NCI-H446 treated with DMSO at 0.1 percent for 48 hours (cell line): Measurements from ENCODE around the gene CBS.
"Not testable (repeated sequence)": the region's sequence is repeated elsewhere in the genome, so short reads cannot be mapped to it uniquely, and the experiment has no call there.

Experiments
- DNase-seq: peaks from one replicate; lab custom pipeline; 2025; lab: John Stamatoyannopoulos, UW

The CBS gene

DNA sequence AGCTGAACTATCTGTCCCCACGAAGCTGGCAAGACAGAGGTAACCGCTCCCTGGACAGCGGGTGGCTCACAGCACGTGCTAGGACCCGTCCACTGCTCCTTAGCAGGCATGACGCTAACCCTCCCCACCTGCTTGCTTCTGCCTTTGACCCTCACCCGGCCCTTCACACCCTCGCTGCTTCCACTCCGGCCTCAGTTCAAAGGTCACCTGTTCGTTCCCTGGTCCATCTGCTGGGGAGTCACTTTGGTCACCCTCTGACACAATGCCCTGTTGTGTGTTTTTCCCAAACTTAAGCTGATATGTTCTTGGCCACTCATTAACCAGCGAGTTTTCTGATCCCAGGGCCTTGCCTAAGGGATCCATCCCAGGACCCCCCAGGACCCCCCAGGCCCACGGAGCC, 7.6 kb downstream of the CBS start:
- DNase-seq: not testable (repeated sequence)

DNA sequence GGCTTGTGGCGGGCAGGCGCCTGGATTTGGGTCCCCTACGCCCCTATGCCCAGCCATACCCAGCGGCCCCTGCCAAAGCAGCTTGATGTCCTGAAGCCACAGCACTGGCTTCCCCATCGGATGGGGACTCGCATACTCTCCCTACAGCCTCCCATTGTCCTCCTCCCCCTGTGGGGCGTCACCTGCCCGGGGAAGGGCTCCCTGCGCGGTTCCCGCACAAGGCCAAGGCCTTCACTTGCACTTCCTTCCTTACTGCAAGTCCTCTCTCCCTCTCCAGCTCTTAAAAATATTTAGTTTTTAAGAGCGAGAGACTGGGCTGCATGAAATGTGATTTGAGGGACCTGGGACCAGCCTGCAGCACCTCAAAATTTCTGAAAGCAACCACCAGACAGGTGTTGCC, 8.9 kb downstream of the CBS start:
- not testable (repeated sequence) for DNase-seq

DNA sequence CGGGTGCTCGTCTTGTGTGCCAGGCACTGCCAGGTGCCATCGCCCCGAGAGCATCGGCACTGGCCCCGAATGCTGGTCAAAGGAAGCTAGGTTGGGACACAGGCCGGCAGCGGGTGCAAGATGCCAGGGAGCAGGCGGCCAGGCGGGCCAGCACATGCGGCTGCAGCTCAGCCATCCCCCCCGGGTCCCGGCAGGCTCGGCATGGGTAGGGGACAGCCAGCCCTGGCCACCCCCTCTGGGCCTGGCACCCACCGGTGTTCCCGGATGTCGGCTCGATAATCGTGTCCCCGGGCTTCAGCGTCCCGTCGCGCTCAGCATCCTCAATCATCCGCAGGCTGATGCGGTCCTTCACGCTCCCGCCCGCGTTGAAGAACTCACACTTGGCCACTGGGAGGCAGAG, 9.6 kb downstream of the CBS start:
- not testable (repeated sequence) for DNase-seq

DNA sequence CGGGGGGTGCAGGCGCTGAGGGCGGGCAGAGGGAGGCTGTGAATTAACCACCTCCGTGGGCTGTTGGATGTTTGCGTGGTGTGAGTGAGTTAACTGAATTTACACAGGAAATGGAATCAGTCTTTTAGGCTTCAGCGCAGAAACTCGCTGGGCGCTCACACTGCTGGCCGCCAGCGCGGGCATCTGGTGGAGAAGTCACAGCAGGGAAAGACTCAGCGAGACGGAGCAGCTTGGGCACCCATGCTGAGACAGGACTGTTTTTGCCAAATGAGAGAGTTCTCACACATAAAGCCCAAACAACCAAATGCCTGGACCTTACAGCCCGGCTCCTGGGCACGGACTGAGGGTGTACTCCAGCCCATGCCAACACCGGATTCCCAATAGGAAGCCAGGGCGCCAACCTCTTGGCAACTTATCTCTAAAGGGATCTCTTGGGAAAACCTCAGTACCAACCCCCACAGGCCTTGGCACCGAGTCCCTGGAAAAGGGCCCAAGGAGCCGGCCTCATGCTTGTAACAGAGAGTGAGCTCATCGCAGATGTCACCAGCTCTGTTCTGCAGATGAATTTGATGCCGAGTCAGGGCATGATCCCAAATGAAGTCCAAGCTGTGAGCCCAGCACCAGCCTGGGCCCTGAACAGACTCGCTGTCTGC, 11.2 kb downstream of the CBS start:
- DNase-seq: not testable (repeated sequence)

DNA sequence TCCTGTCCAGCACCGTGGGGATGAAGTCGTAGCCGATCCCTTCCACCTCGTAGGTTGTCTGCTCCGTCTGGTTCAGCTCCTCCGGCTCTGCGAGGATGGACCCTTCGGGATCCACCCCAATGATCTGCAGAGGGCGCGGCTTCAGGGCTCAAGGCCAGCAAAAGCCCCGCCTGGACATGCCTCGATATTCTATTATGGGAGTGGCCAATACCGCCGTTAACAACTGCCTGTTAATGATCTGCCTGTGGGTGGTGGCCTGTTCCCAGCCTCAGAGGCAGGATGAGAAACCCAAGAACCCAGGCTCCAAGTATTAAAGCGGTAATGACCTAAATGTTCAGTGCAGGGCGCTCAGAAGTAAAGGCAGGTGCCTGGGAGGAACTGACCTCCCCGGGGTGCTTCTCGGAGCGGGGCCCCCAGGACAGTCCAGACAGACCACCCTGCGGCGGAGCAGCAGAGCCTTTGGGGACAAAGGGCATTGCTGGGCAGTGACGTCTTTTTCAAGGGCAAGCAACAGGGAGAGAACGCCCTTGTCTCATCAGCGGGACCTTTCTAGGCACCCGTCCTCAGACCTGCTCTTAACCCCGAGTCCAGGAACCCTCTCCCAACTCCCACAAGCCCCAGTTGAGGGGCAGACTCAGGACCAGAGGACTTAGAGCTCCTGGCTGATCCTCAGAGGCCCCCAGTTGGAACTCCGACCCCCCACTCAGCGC, 12.5 kb downstream of the CBS start:
- not testable (repeated sequence) for DNase-seq

DNA sequence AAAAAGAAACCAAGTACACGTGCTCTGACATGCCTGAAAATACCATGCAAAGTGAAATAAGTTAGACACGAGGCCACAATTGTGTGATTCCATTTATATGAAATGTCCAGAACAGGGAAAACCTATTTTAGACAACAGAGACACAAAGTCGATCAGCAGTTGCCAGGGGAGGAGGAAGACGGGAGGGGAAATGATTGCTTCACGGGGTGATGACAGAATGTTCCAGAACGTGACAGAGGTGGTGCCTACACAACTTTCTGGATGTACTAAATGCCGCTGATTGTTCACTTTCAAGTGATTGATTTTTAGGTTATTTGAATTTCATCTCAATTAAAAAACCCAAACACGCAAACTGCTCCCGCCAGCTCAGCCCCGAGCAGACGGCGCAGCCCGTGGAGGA, 22.5 kb downstream of the CBS start:
- not testable (repeated sequence) for DNase-seq

DNA sequence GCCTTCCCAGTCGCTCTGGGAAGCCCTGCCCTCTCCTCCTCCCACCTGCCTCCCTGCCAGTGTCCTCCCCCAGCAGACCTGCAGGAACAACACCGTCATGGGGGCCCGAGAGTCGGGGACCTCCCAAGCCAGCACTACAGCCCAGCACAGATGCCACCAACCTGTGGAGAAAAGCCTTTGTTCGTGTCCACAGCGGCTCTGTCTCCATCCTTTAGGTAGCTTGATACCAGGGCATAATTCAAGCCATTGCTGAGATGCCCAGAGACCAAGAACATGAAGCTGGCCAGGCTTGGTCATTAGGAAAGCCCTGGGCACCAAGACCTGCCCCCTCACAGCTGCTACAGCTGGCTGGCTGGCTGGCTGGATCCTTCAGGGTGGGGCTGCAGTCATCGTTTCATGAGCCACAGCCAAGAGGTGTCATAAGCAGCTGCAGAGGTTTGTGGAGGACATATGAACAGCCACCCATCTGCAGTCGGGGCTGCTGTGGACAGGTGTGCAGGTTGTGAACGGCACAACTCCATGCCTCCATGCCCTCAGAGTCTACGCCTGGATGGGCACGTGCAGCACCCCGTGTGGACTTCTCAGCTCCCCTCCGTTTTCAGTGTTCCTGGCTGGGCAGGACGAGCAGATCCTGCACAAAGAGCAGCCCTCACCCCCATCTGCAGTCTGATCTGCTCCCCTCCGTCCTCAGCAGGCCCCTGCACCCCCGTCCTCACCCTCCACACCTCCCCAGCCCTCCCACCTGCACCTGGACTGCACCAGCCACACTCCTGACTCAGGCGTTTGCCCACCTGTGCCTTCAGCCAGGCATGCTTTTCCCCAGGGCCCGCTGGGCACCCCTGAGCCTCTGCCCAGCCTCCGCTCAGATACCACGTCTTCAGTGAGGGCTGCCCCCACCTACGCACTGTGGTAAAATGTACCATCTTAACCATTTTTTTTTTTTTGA, 29.5 kb downstream of the CBS start:
- DNase-seq: not testable (repeated sequence)

DNA sequence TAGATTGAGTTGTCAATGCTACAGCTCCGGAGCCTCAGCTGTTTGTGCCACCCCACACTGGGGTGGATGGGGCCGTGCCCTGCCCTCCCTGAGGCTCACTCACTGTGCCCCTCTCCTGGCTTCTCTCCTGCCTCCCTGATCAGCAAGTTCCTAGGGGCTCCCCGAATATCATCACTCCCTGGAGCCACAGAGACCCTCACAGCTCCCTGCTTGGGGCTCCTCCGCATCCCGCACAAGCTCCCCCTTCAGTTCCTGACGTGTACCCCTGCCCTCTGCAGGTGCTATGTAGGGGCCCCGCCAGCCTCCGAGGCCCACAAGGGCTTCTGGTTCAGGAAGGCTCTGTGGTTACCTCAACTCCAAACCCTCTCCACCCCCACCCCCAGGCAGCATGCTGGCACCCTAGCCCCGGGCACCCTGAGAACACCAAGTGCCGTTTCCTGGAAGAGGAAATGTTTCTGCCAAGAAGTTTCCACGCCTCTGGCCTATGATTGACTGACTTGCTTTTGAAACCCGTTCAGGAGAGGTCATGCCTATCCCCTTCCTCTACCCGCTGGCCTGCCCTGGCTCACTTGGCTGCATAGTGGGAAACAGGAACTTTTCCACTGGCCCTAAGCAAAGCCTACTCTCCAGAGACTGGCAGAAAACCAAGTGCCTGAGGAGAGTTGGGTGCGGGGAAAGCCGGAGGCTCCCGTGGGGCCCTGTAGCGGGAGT, 30.3 kb downstream of the CBS start:
- DNase-seq: not testable (repeated sequence)

DNA sequence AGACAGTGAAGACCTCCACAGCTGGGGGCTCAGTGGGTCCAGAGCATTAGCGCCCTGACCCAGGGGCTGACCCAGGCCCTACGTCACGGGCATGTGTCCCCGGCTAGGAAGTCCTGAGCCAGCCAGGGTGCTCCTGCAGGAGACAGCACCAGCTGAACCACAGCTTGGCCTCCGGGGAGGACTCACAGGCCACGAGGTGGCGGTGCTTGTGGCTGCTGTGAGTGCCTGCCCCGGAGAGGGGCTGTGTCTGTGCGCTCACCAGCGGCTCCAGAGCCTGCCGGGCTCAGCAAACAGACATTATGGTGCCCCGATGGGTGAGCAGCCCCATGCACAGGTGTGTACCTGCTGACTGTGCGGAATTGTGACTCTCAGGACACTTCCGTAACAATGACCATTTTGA, 31.1 kb downstream of the CBS start:
- DNase-seq: not testable (repeated sequence)

DNA sequence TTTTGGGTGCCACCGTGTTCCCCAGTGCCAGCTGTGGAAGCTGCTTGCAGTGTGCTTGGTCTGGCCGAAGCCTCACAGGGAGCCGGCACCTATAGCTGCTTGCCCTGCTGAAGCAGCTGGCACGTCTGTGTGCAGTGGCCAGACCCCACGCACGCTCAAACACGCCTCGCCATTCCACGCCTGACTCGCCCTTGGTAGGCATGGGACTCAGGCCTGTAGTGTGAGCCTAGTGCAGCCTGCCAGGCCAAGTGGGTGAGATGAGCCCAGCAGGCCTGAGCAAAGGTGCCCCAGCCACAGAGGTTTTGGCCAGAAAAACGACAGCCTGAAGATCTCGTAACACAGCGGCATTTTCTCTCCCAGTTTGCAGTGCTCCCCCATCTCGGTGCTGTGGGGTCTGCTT, 32.3 kb downstream of the CBS start:
- DNase-seq: not testable (repeated sequence)

DNA sequence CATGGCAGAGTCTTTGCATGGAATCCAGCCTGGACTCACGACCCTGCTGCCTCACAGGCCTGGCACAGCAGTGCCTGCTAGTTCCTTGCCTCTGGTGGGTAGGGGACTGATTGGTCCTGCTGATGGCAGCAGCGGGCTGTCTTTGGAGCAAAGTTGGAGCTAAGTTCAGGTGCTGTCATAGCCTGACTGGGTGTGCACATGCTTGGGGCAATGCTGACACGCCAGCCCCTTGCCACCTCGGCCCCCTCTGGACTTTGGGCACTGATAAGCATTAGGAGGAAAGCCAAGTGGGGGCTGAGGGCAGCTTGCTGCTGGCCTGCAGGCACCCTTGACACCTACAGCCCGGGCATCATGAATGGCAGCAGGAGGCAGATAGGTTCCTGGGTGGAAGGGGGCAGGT, 33.5 kb downstream of the CBS start:
- not testable (repeated sequence) for DNase-seq

DNA sequence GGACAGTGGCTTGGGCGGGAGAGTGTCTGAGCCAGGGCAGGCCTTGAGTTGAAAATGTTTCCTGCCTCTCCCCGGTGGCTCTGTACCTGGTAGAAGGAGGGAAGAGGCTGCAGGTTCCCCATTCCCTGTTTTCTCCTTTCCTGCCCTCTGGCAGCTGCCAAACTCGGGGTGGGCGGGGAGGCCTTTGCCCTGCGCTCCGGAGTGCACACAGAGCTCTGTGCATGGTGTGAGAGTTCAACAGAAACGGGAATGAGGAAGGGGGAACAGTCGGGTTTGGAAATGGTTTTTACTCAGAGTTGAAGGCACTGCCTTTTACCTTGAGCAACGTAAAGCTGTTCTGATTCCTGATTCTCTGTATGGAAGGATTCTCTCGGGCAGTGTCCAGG, 37.0 kb downstream of the CBS start:
- not testable (repeated sequence) for DNase-seq

DNA sequence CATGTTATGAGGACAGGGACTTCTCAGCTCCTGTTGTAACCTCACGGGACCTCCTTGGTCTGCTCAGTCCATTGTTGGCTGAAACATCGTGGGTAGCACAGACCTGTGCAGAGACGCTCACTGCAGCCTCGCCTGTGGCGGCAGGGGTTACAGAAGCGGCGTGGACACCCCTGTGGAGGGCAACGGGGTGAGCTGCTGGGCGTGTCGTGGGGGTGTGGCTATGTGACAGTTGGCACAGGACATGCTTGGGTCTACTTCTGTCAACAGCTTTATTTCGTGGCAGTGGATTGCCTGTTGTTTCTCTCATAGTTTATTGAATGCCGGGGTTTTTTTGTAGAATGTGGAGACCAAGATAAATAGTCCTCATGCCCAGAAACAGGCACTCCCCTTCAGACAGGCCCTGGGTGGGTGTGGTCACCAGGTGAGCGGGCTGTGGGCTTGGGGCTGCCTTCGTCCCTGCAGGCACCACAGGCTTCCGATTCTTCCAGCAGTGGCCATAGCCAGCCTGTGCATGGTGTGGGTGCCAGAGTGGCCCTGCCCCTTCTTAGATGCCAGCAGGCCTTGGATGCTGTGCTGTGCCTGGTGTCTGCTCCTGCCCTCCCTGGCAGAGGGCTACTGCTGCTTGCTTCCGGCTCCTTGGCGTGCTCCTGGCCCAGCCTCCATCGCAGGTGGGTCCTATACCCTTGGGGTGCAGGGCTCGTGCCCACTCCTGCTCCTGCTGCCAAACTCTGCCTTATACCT, 37.5 kb downstream of the CBS start:
- not testable (repeated sequence) for DNase-seq

DNA sequence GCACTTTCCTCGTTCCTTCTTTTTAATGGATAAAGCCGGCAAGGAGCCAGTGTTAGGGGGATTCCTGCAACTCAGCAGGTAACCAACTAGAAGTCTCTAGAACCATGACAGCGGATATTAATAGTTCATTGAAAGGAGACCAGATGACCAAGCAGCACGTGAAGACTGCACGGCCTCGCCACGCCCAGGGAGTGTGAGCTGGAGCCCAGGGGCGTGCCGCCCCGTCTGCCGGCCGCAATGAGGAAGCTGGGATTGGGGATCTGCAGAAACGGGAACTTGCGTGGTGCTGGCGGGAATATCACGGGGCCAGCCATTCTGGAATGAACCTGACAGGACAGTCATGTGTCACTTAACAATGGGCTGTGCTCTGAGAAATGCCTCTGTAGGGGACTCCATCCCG, 38.7 kb downstream of the CBS start:
- DNase-seq: not testable (repeated sequence)

DNA sequence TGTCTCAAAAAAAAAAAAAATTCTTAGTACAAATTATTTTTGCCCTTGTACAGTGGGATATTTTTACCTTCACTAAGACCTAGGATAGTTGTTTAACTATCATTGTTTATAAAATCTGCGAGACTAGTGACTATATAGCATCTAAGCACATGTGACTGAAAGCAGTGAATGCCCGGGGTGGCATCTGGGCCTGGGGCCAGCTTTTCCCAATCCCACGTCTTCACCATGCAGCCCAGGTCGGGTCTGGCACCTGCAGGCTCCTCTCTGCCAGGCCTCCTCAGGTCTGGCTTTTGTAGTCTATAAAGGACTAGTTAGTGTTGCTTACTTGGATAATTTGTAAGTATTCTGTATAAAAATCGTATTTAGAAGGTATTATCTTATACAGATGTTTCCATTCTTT, 40.8 kb downstream of the CBS start:
- no peak for DNase-seq

DNA sequence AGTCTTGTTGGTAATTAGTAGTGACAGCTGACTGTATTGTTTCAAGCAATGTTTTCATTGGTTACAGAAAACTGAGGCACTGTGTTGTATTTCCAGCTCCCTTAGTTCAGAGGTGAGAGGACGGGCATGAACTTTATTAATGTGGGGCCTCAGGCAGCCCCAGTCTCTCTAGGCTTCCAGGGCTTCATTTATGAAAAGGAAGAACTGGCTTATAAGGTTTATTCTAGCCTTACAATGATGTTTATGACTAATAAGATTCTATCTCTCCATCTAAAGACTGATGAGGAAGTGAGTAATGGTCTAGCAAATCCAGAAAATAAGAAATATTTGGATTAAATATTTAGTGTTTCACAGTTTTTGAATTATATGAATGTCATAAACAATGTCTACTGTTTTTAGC, 41.5 kb downstream of the CBS start:
- DNase-seq: no peak

DNA sequence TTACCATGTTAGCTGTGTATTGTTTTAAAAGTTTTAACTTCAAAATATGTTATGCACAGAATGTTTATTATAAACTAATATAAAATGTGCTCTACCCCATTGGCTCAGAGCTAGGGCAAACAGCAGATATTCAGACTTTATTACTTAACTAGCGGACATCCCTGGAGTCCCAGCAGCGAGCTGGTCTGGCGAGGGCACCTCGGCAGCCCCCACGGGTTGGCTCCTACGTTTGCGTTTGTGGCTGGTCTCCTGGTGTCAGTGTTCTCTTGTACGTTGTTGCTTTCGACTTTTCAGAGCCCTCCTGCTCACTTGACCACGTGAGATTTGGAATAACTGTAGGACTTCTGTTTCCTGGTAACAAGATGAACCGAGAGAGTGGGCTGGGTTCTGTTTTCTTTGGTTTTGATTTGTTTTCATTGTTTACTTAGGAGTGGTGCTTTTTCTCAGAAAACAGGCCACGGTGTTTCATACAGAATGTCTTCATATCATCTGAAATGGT, 44.5 kb downstream of the CBS start:
- DNase-seq: no peak

DNA sequence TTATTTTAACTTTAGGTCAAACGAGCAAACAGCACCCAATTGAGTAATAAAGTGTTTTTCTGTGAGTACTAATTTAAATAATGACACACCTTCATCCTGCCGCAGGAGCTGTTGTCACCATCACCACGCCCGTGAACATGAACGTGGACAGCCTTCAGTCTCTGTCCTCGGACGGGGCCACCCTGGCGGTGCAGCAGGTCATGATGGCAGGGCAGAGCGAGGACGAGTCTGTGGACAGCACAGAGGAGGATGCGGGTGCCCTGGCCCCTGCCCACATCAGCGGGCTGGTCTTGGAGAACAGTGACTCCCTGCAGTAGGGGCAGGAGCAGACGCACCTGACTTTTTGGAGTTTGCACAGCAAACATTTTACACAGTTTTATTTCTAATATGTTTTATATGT, 45.9 kb downstream of the CBS start:
- DNase-seq: no peak

DNA sequence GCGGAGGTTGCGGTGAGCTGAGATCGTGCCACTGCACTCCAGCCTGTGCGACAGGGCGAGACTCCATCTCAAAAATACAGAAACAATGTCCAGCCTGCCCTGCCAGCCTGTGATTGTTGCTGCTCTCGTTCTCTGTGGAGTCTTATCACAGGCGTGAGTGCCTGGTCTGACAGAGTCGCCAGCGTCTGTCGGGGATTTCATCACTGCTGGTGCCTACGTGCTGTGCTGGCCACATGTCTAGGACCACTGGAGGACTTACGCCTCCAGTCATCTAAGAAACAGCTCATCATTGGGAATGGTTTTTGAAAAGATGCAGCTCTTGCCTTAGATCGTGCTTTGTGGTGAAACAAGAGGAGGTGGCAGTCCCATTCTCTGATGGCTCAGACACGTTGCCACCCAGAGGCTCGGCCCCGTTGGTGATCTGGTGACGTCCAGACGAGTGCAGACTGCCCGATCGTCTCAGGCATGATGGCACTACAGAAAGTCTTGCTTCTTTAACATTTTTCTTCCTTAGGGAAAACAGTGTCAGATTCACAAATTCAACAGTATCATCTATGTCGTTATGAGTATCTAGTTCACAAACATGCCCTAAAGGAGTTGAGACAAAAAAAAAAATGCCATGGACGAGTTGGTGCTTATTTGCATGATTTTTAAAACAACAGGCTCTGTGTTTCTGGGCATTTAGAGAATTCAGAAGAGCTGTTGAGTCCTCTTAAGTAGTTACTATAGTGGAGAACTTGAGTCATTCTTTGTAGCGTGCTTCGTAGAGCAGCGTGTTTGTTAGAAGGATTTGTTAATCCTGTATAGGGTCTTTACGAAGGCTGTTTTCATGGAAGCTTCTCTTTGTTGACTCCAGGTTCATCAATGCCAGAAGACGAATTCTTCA, 47.5 kb downstream of the CBS start:
- DNase-seq: no peak

DNA sequence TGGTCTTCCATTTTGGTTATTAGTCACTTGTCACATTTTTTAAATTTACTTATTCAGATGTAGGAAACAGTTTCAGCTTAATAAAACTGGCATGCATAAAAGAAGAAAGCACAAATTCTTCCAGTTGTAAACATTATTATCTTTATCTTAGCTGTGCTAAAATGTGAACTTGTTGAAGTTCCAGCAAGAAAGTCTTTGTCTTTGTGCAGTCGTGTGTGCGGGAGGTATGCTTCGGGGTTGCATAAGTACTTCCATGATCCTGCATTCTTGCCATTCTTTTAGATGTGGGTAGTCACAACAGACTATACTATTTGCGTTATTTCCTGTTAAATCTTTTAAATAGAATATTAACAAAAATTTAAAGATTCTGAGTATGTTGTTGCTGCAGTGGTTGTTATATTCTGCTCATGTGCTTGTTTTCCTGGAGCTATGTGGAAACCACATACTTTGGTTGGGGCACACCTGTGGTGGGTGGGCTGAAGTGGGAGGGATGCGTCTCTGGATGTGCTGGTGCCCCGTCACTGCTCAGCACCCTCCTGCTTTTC, 49.9 kb downstream of the CBS start:
- DNase-seq: no peak
